WERI-Rb-1 (cell line): ENCODE results near the gene PDLIM5.

Source experiments
- DNase-seq: peaks from one replicate; pipeline ENCODE4 v3.0.0-alpha.2; 2020
- H3K27ac ChIP-seq: fragments of 250-450 bp; sonication (Bioruptor Pico); 2 replicates; pipeline ENCODE4 v1.5.1; 2020; ENCODE audit warnings: mild to moderate bottlenecking, moderate library complexity
- H3K27me3 ChIP-seq: fragments of 250-450 bp; sonication (Bioruptor Pico); 2 replicates; pipeline ENCODE4 v1.5.1; 2021; ENCODE audit warnings: mild to moderate bottlenecking, low read depth, moderate library complexity; ENCODE audit not compliant: insufficient read depth, severe bottlenecking
- H3K36me3 ChIP-seq: fragments of 250-450 bp; sonication (Bioruptor Pico); 2 replicates; pipeline ENCODE4 v1.5.1; 2020; ENCODE audit warnings: mild to moderate bottlenecking, moderate library complexity
- H3K4me3 ChIP-seq: 2 replicates; pipeline ENCODE4 v1.5.1; 2011; ENCODE audit warnings: low read depth, mild to moderate bottlenecking, control low read depth, low read length
- H3K9me3 ChIP-seq: fragments of 250-450 bp; sonication (Bioruptor Pico); 2 replicates; pipeline ENCODE4 v1.5.1; 2021; ENCODE audit warnings: mild to moderate bottlenecking, moderate library complexity; ENCODE audit not compliant: severe bottlenecking
- TF ChIP-seq, protein P1 (sequence below): IDR thresholded peaks from 2 replicates; pipeline ENCODE4 v1.5.1; 2011; ENCODE audit warnings: low read depth, mild to moderate bottlenecking, control low read depth, inconsistent platforms, low read length

PDLIM5 gene

DNA sequence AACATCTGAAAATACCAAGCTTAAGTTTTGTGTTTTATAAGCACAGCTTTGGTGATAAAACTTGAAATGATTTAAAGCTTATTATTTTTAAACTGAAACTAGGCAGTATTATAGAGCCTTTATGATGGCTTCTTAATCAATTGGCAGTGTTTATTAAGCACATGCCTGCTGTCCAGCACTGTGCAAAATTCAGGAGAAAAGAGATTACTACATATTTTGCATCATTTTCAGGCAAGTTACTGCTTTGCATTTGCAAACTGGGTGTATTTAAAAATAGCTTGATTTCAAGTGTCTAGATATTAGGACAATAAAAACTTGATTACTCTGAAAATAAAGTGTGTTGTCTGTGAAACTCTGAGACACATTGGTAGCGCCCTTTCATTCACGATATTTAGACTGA, 126.5 kb downstream of the PDLIM5 start:
- no peaks in the 10 kb centered on the region for H3K36me3 ChIP-seq
- H3K27ac ChIP-seq: no peak overlapping the region
- H3K9me3 ChIP-seq: no peaks in the 10 kb centered on the region
- TF ChIP-seq, protein P1, sequence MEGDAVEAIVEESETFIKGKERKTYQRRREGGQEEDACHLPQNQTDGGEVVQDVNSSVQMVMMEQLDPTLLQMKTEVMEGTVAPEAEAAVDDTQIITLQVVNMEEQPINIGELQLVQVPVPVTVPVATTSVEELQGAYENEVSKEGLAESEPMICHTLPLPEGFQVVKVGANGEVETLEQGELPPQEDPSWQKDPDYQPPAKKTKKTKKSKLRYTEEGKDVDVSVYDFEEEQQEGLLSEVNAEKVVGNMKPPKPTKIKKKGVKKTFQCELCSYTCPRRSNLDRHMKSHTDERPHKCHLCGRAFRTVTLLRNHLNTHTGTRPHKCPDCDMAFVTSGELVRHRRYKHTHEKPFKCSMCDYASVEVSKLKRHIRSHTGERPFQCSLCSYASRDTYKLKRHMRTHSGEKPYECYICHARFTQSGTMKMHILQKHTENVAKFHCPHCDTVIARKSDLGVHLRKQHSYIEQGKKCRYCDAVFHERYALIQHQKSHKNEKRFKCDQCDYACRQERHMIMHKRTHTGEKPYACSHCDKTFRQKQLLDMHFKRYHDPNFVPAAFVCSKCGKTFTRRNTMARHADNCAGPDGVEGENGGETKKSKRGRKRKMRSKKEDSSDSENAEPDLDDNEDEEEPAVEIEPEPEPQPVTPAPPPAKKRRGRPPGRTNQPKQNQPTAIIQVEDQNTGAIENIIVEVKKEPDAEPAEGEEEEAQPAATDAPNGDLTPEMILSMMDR: no peak
- H3K4me3 ChIP-seq: no peak overlapping the region
- H3K27me3 ChIP-seq: no peaks in the 10 kb centered on the region
- no peak for DNase-seq

- Histone ChIP-seq H3K36me3 (no peaks in the 10 kb centered on the region), H3K4me3 (no peak overlapping the region), H3K27me3 (no peaks in the 10 kb centered on the region), H3K27ac (no peak overlapping the region), H3K9me3 (no peaks in the 10 kb centered on the region)
- TF ChIP-seq, protein P1: no peak
- no peak for DNase-seq
These were observed 130.0 kb downstream of the PDLIM5 start for GRCh38 chr4:94581766-94582165.

DNA sequence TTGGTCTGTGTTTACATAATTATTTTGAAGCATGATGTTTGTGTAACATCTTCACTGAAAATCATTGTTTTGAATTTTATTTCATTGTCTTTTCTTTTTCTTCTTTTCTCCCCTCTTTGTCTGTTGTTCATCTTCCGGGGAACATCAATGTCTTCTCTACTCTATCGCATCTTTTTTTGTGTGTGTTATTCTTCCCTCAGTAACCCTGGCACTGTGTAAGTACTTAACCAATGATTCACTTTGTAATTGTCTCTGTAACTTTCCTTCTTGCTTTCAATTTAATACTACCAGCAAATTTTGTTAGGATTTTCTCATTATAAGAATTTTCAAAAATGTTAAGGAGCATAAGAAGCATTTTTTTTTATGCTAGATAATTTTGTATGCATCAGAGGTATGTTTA, 130.8 kb downstream of the PDLIM5 start:
- Histone ChIP-seq H3K36me3 (no peaks in the 10 kb centered on the region), H3K4me3 (no peak overlapping the region), H3K27ac (no peak overlapping the region), H3K9me3 (no peaks in the 10 kb centered on the region), H3K27me3 (no peaks in the 10 kb centered on the region)
- no peak for DNase-seq
- TF ChIP-seq, protein P1: no peak

GRCh38 chr4:94583914-94584641, 132.3 kb downstream of the PDLIM5 start:
- no peak for DNase-seq
- H3K4me3 ChIP-seq: no peak overlapping the region
- no peaks in the 10 kb centered on the region for H3K36me3 ChIP-seq
- H3K27ac ChIP-seq: no peak overlapping the region
- TF ChIP-seq, protein P1: no peak
- no peaks in the 10 kb centered on the region for H3K27me3 ChIP-seq
- H3K9me3 ChIP-seq: no peaks in the 10 kb centered on the region

GRCh38 chr4:94588896-94589693, 137.4 kb downstream of the PDLIM5 start:
- TF ChIP-seq, protein P1: no peak
- H3K4me3 ChIP-seq: no peak overlapping the region
- H3K9me3 ChIP-seq: no peaks in the 10 kb centered on the region
- no peaks in the 10 kb centered on the region for H3K36me3 ChIP-seq
- H3K27ac ChIP-seq: no peak overlapping the region
- no peak for DNase-seq
- no peaks in the 10 kb centered on the region for H3K27me3 ChIP-seq
